GM21723 (cell line): ENCODE measurements around the gene LTBP1.
"Not testable (repeated sequence)": the region's sequence is repeated elsewhere in the genome, so short reads cannot be mapped to it uniquely, and the experiment has no call there.

Experiments
- ATAC-seq: cut with Tn5 transposase; IDR thresholded peaks from one replicate; pipeline ENCODE4 v1.9.1; 2021; ENCODE audit warnings: mild to moderate bottlenecking, moderate library complexity; ENCODE audit not compliant: unreplicated experiment

Gene LTBP1

DNA sequence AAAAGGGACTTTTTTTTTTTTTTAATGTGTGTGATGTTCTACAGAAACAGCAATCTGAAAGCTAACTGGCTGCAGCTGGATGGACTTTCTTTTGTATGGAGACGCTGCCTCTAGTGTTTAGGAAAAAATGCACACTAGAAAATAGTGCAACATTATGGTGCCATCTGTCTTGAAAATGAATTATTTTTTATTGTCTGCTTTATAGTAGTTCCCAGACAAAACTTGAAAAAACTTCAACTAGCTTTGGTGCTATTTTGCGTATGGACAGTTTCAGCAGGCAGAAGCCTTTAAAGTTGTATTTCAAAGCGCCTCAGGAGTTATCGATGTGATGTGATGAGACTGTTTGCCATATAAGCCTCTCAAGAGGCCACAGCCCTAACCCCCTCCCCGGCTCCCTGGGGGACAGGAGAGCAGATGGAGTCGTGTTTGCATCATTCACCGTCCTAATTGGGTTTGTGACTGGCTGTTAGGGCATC, 86.9 kb downstream of the LTBP1 start:
- ATAC-seq: no peak

DNA sequence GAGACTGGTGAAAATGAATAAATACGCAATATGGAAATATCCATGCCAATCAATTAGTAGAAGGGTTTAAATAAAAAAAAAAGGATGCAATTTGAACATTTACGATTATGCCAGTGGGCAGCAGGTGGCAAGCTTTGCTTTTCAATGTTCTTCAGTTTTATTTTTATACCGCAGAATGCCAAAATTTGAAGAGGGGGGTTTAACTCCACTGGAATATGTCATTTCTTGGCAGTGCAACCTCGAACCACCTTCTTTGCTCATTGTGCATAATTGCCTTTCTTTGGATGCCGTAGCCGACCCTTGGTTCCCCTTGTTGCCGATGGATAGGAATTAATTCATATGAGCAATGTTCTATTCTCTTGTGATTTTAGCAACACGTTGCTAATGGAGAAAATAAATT, 88.0 kb downstream of the LTBP1 start:
- ATAC-seq: no peak

DNA sequence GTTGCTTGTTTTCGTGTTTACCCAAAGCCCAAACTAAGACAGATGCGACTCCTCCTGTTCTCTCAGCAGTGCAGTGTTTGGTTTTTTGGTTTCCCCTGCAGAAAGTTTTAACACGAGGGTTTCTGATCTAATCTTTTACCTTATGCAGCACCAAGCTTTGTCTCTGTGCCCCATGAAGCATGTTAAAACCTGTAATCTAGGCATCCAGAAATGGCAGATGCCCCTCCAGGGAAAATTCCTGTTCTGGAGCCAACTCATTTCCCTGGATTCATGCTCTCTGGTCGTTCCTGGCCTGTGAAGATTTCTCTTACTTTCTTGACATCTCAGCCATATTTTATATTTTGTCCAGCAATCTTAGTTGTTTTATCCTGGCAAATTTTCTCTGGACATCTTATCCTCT, 91.5 kb downstream of the LTBP1 start:
- no peak for ATAC-seq

- ATAC-seq: no peak
Observed at GRCh38 chr2:33038799-33039198, 92.0 kb downstream of the LTBP1 start.

DNA sequence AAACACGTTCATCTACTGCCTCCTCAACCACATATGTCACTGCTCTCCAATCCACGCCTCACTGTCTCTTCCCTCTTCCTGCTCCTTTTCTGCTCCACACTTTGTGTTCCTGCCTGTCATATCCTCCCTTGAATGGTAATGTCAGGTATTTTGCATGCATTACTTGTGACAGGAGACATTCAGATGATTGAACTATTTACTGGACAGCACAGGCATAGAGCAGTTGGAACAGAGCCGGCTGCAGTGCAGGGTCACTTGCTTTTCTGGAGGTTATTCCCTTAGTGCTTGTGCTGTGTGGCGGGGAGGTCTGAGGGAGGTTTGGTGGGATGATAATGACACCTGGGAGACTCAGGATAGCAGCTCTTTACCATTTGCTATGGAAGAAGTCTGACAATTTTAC, 93.8 kb downstream of the LTBP1 start:
- ATAC-seq: no peak

DNA sequence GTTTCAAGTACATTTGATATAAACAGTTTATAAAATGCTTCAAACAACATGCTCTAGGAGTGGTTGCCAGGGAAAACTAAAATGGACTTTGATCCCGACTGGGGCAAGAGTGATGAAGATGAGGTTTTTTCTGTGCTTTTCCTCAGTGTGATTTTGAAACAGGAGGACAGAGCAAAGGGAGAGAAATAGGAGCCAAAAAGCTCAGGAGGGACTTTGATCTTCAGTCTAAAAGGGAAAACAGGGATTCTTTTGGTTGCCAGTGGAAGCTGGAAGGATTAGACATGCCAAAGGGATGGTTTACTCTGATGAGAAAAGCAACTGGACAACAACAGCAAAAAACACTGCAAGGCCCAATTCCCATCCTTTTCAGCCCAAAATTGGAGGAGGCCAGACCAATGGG, 95.5 kb downstream of the LTBP1 start:
- ATAC-seq: no peak

DNA sequence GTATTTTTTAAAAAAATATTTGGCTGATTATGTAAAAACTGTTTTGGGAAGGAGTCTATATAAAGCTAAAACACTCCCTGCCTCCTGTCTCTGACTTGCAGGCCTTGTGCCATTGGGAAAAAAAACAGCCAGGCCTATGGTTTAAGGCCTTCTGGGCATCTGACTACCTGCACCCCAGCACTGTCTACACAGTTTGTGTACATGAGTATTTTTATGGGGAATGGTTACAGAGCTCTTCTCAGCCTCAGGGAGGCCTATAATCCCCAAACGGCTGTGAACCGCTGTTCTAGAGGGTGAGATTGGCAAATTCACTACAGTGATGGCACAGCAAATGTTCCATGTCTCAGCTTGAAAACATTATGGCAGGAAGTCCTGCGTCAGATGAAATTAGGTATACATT, 96.1 kb downstream of the LTBP1 start:
- no peak for ATAC-seq

DNA sequence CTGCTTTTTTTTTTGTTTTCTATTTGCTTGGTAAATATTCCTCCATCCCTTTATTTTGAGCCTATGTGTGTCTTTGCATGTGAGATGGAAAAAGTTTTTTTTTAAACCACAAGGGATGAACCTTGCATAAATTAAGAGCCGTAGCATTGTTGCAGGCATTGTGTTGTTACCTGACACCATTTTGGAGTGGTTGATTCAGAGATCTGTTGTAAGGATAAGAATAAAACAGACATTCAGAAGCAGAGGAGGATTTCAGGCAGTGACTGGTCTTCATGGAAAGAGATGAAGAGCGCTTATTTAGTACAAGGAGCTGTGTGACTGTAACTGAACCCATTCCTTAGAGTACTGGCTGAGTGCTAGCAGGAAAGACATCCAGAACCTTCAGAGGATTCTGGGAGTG, 101.2 kb downstream of the LTBP1 start:
- no peak for ATAC-seq

DNA sequence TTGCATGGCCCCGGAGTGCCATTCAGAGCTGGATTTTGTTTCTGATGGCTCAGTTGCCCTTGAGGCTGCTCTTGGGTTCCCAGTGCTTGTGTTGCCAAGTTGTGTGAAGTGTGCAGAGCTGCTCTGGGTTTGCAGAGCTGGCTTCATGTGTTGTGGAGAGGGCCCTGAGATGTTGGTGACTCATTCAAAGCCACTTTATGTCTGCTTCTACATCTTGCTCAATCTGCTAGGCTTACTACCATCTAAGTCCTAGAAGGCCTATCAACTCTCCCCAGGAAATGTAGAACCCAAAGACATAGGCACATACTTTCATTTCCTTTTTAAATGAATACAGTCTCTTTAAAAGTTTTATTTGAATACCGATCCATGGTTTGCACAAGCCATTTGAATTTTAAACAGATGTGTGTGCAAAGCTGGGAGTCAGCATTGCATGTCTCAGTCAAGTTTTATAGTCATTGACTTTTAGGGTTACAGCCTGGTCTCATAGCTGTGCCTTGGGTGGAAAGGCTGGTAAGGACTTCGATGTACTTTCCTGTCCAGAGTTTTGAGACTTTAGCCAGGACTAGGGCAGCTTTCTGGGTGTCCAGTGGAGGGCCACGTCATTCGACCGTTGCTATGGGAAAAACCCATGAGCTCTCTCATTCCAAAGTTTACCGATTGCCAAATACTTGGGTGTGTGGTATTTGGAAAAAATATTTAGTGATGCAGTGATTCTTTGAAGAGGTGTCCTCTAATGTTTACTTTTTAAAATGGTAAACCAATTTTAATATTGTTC, 105.0 kb downstream of the LTBP1 start:
- no peak for ATAC-seq

GRCh38 chr2:33052361-33052735, 105.6 kb downstream of the LTBP1 start:
- ATAC-seq: no peak

DNA sequence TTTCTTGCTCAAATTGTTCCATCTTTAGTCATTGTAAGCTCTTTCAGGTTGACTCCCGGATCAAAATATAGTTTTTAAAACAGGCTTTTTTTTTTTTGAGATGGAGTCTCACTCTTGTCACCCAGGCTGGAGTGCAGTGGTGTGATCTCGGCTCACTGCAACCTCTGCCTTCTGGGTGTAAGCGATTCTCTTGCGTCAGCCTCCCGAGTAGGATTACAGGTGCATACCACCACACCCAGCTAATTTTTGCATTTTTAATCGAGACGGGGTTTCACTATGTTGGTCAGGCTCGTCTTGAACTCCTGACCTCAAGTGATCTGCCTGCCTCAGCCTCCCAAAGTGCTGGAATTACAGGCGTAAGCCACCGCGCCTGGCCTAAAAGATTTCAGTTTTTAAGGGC, 106.0 kb downstream of the LTBP1 start:
- not testable (repeated sequence) for ATAC-seq

GRCh38 chr2:33056170-33056569, 109.4 kb downstream of the LTBP1 start:
- no peak for ATAC-seq

GRCh38 chr2:33057307-33058028, 110.7 kb downstream of the LTBP1 start:
- ATAC-seq: not testable (repeated sequence)

DNA sequence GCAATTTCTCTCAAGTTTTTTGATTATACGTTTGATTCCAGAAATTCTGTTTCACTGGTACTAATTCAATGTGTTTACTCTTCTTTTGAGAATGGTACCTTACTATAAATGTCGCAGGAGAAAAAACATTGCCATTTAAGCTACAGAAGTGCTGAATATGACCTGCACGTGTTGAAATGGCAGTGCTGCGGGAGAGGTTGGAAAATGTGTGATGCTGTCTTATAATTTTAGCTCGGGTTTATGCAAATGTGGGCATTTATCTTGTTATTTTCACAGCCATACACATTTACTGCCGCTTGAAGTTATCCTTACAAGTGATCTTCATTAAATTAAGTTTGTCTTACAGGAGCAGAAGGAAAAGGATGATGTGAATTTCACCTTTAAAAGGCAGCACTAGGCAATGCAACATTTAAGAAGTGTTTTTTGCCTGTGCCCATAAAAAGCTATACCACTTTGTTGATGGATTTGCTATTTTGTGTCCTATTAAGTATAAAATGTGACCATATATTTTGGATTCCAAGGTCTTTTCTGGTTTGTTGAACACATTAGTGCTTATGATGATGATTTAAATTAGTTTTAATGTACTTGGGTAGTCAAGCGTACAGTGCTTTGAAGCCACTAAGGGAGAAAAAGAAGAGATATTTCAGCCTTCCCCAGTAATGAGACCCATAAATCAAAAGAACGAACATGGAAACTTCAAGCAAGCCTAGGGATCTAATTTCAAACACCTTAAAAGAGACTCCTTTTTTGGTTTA, 112.1 kb downstream of the LTBP1 start:
- no peak for ATAC-seq

DNA sequence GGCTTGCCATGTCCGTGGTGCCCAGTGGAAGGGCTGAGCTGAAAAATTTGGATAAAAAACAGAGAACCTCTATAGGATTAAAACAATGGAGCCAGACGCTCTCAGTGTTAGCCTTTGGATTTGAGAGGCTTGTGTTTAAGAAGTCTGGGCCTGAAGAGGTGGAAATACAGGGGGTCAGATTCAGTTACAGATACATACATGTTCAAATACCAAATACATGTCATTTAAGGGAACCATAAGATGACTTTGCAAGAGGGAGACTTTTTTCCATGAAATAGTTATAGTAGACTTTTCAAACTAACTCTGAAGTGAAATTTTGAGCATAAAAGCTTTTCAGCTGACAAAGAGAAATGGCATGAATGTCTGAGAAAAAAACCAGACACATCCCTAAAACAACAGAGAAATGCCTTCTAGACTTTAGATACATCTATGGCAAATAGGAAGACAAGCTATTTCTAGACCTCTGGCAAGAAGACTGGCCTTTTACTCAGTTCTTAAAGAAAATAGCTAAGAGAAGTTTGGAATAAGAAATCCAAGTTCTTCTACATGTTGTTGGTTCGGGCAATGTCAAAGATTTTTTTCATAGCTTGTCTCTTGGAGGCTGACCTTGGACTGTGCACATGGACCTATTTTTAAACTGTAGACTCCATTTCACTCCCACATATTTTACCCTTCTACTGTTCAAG, 112.9 kb downstream of the LTBP1 start:
- no peak for ATAC-seq

GRCh38 chr2:33060405-33060804, 113.7 kb downstream of the LTBP1 start:
- no peak for ATAC-seq

GRCh38 chr2:33062665-33063250, 116.0 kb downstream of the LTBP1 start:
- no peak for ATAC-seq

GRCh38 chr2:33064349-33064801, 117.6 kb downstream of the LTBP1 start:
- no peak for ATAC-seq

DNA sequence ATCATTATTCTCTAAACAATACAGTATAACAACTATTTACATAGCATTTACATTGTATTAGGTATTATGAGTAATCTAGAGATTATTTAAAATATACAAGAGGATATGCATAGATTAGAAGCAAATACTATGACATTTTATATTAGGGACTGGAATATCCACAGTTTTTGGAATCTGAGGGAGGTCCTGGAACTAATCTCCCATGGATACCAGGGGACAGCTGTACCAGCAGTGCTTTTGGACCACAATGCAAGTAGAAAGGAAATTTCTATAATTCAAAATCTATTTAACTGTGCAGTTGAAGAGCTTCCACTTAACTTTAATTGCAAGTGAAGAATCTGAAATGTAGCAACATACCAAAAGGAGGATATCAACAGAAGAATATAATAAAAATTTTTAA, 120.8 kb downstream of the LTBP1 start:
- no peak for ATAC-seq

DNA sequence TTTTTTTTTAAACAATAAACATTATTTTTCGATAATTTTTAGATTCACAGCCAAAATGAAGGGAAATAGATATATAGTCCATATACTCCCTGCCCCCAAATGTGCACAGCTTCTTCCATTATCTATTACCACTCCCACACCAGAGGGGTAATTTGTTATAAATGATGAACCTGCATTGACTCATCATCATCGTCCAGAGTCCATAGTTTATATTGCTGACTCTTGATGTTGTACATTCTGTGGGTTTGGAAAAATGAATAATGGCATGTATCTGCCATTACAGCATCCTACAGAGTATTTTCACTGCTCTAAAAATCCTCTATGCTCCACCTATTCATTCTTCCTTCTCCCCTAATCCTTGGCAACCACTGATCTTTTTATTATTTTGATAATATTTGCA, 121.5 kb downstream of the LTBP1 start:
- no peak for ATAC-seq
